Coronary artery (tissue), 2 donors: ENCODE measurements around the gene ASB13.

Experiments
- DNase-seq: peaks from one replicate; pipeline ENCODE4 v3.0.0-alpha.2; 2017; ENCODE audit warnings: low spot score
- H3K27ac ChIP-seq, 2 donors: fragments of 200-600 bp; sonication (generic); one replicate each; pipeline ENCODE4 v1.5.1; 2016 to 2019
- H3K4me3 ChIP-seq: fragments of 200-600 bp; sonication (generic); 2 replicates; pipeline ENCODE4 v1.5.1; 2016; ENCODE audit warnings: mild to moderate bottlenecking, moderate library complexity
- TF ChIP-seq, protein P1 (sequence below): fragments of 200-600 bp; sonication (generic); IDR thresholded peaks from one replicate; pipeline ENCODE4 v1.5.1; 2019; ENCODE audit warnings: antibody characterized with exemption

The ASB13 gene

DNA sequence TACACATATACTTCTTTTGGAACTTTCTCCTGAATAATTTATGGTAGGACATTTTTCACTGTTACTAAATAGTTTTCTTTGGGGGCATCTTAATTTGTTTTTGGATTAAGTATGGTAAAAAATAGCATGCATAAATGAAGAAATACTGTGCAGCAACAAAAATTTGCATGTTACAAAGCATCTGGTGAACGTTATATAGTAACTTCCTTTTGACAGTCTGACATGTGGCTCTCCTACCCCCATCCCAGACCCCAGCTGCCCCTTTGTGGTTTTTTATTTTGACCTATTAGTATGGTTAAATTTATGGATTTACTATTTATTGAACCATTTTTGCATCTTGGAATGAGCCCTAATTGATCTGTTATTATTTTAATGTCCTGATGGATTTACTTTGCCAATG, 28.2 kb upstream of the ASB13 start:
- H3K4me3 ChIP-seq = no peak overlapping the region
- H3K27ac ChIP-seq = no peak overlapping the region
- TF ChIP-seq, protein P1, sequence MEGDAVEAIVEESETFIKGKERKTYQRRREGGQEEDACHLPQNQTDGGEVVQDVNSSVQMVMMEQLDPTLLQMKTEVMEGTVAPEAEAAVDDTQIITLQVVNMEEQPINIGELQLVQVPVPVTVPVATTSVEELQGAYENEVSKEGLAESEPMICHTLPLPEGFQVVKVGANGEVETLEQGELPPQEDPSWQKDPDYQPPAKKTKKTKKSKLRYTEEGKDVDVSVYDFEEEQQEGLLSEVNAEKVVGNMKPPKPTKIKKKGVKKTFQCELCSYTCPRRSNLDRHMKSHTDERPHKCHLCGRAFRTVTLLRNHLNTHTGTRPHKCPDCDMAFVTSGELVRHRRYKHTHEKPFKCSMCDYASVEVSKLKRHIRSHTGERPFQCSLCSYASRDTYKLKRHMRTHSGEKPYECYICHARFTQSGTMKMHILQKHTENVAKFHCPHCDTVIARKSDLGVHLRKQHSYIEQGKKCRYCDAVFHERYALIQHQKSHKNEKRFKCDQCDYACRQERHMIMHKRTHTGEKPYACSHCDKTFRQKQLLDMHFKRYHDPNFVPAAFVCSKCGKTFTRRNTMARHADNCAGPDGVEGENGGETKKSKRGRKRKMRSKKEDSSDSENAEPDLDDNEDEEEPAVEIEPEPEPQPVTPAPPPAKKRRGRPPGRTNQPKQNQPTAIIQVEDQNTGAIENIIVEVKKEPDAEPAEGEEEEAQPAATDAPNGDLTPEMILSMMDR = no peak
- no peak for DNase-seq

GRCh38 chr10:5692461-5693358, 26.3 kb upstream of the ASB13 start:
- Histone ChIP-seq H3K27ac (peak overlapping the region; percentile 41 to 47), H3K4me3 (peak overlapping the region; percentile 73)
- TF ChIP-seq, protein P1 = no peak
- DNase-seq = peak; percentile 73

- H3K4me3 ChIP-seq = no peak overlapping the region
- DNase-seq = no peak
Observed at GRCh38 chr10:5691786-5692185, 25.4 kb upstream of the ASB13 start.

DNA sequence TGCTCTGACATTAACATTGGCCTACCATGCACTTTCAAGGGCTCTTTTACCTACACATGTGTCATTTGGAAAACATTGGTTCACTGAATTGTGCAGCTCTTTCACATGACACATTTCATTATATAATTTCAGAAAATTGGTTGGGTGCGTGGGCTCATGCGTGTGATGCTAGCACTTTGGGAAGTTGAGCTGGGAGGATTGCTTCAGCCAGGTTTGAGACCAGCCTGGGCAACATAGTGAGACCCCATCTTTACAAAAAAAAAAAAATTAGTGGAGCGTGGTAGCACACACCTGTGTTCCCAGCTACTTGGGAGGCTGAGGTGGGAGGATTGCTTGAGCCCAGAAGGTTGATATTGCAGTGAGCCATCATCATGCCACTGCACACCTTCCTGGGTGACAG, 22.2 kb upstream of the ASB13 start:
- no peak for DNase-seq
- H3K4me3 ChIP-seq = no peak overlapping the region
- TF ChIP-seq, protein P1 = no peak

More at GRCh38 chr10:5691786-5692185, 25.4 kb upstream of the ASB13 start:
- TF ChIP-seq, protein P1 = no peak
- H3K27ac ChIP-seq = no peak overlapping the region

GRCh38 chr10:5685764-5686240, 19.4 kb upstream of the ASB13 start:
- H3K4me3 ChIP-seq = peak overlapping the region; percentile 99
- no peak for DNase-seq
- TF ChIP-seq, protein P1 = no peak
- H3K27ac ChIP-seq = peak overlapping the region; percentile 85 to 94

More for the DNA sequence above, 22.2 kb upstream of the ASB13 start:
- no peak overlapping the region for H3K27ac ChIP-seq

DNA sequence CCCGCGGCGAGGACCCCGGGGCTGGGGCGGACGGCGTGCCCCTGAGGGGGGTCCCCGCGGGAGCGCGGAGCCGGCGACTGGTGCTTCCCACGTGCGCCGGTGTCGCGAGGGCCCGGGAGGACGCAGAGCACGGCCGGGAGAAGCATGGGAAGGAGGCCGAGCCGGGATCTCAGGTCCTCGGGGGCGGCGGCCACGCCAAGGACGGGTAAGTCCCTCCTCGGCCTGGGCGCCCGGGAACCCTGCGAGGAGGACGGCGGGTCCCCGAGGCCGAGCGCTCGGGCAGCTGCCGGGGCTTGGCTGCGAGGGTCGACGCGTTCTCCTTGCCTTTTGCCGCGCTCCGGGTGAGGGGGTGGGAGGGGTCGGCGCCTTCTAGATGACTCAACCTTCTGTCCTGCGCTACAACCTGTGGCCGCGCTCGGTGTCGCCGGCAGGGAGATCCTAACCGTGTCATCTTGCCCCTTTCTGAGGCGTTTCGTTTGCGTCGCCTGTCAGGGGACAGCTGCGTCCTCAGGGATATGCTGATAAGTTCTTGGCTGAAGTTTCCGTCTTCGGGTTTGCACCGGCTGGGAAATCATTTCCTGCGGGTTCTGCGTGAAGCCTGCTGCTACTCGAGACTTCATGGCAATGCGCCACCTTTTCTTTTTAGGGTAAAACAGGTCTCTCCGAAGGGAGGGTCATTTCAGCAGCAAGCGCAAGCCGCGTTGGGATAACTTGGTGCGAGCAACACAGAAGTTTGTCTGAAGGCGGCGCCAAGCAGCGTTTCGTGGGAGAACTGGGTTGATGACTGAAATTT, 18.8 kb upstream of the ASB13 start:
- Histone ChIP-seq H3K27ac (peak overlapping the region; percentile 85 to 94), H3K4me3 (peak overlapping the region; percentile 99)
- DNase-seq = peak; percentile 80
- TF ChIP-seq, protein P1 = no peak
